SIG-M5 treated with dmso at 0.1 percent for 504 hours (cell line): ENCODE data around the gene CSTF1.
A peak's percentile ranks its signal among the peaks of the same experiment; 100 is the strongest.

Source experiments
- DNase-seq: peaks from one replicate; lab custom pipeline; 2025; ENCODE audit not compliant: unreplicated experiment; lab: John Stamatoyannopoulos, UW

CSTF1 gene

GRCh38 chr20:56392132-56392880, at the start of gene CSTF1, which contains the start of gene AURKA:
Gene CSTF1, plus strand, starts transcription at chr20:56392645. Its CDS starts 2,908 bp downstream, at chr20:56395553.
Gene AURKA, minus strand, starts transcription at chr20:56392215. Its CDS starts 4,018 bp downstream, at chr20:56388197.
- peak; percentile 100 for DNase-seq

GRCh38 chr20:56342783-56343182, 49.7 kb upstream of the CSTF1 start:
- DNase-seq, result no peak

- DNase-seq, result no peak
Measured at GRCh38 chr20:56343861-56344381, 48.5 kb upstream of the CSTF1 start.

- DNase-seq, result no peak
Measured at GRCh38 chr20:56345911-56346310, 46.5 kb upstream of the CSTF1 start.

- DNase-seq, result no peak
Measured at GRCh38 chr20:56347628-56348304, 44.7 kb upstream of the CSTF1 start.

- no peak for DNase-seq
Measured at GRCh38 chr20:56348305-56348693, 44.1 kb upstream of the CSTF1 start.

GRCh38 chr20:56348746-56349145, 43.7 kb upstream of the CSTF1 start:
- DNase-seq, result no peak

- no peak for DNase-seq
Measured at GRCh38 chr20:56350842-56351241, 41.6 kb upstream of the CSTF1 start.

- DNase-seq, result no peak
Measured at GRCh38 chr20:56352345-56353055, 39.9 kb upstream of the CSTF1 start.

- DNase-seq, result no peak
Measured at GRCh38 chr20:56353356-56353755, 39.1 kb upstream of the CSTF1 start.

- no peak for DNase-seq
Measured at GRCh38 chr20:56358070-56358469, 34.4 kb upstream of the CSTF1 start.

- peak; percentile 91 for DNase-seq
Measured at GRCh38 chr20:56358600-56359211, 33.7 kb upstream of the CSTF1 start, which contains the start of gene FAM210B. Gene FAM210B, plus strand, starts transcription at chr20:56358974. Its CDS starts 32 bp downstream, at chr20:56359006.

GRCh38 chr20:56359212-56360132, 33.0 kb upstream of the CSTF1 start:
- peak; percentile 46 for DNase-seq

- DNase-seq, result no peak
Measured at GRCh38 chr20:56360133-56360907, 32.1 kb upstream of the CSTF1 start.

- DNase-seq, result no peak
Measured at GRCh38 chr20:56360908-56361205, 31.6 kb upstream of the CSTF1 start.

GRCh38 chr20:56361900-56362299, 30.5 kb upstream of the CSTF1 start:
- DNase-seq, result no peak

- DNase-seq, result no peak
Measured at GRCh38 chr20:56362833-56363413, 29.5 kb upstream of the CSTF1 start.

- no peak for DNase-seq
Measured at GRCh38 chr20:56363491-56363890, 29.0 kb upstream of the CSTF1 start.
